HEK293 (cell line): Measurements from ENCODE around the gene DYNAP.

Experiments used
- CTCF ChIA-PET: fragments of 350-600 bp; formaldehyde crosslinking; extraction: SDS; loops from one replicate; lab custom pipeline; 2021; ENCODE audit warnings: antibody characterized with exemption; lab: Yijun Ruan, JAX
- POLR2A ChIA-PET: fragments of 300-600 bp; formaldehyde crosslinking; extraction: SDS; loops from one replicate; lab custom pipeline; 2020; ENCODE audit warnings: antibody characterized with exemption, inconsistent platforms; lab: Yijun Ruan, JAX
- H3K27ac ChIP-seq: fragments of 200-500 bp; sonication (Bioruptor generic); 2 replicates; pipeline ENCODE4 v1.5.1; 2014; ENCODE audit warnings: low read depth, low read length, control low read depth, inconsistent platforms; ENCODE audit errors: extremely low read depth
- H3K36me3 ChIP-seq, 2 experiments: fragments of 200-500 bp in 1 of 2; sonication (Bioruptor generic) in 1 of 2; 1 replicate in 1 of 2; 2 replicates in 1 of 2; pipeline ENCODE4 v1.5.1; 2014 to 2017; ENCODE audit warnings: inconsistent platforms in 2 of 2, low read length in 2 of 2; ENCODE audit not compliant: control insufficient read depth in 2 of 2, insufficient read depth in 1 of 2
- H3K4me1 ChIP-seq: fragments of 200-500 bp; sonication (Bioruptor generic); 2 replicates; pipeline ENCODE4 v1.5.1; 2014; ENCODE audit warnings: mild to moderate bottlenecking, low read length, inconsistent platforms; ENCODE audit not compliant: control insufficient read depth, insufficient read depth
- H3K4me3 ChIP-seq: 2 replicates; pipeline ENCODE4 v1.5.1; 2011; ENCODE audit warnings: low read depth, mild to moderate bottlenecking, control low read depth, low read length, moderate library complexity
- H3K9me3 ChIP-seq: fragments of 200-500 bp; sonication (Bioruptor generic); 2 replicates; pipeline ENCODE4 v1.5.1; 2014; ENCODE audit warnings: low read depth, low read length, inconsistent platforms; ENCODE audit not compliant: control insufficient read depth, insufficient read depth
- GLIS2 ChIP-seq: fragments of 450-650 bp; formaldehyde crosslinking; IDR thresholded peaks from 2 replicates; pipeline ENCODE4 v1.5.1; 2016; ENCODE audit warnings: missing biosample characterization, missing genetic modification characterization
- HOXA7 ChIP-seq: sonication (generic); formaldehyde crosslinking; IDR thresholded peaks from 2 replicates; pipeline ENCODE4 v1.8.1; 2022; ENCODE audit warnings: missing genetic modification reagents, borderline replicate concordance
- KLF10 ChIP-seq: fragments of 450-650 bp; IDR thresholded peaks from 2 replicates; pipeline ENCODE4 v1.5.1; 2018; ENCODE audit warnings: missing biosample characterization, mild to moderate bottlenecking, missing genetic modification characterization
- MZF1 ChIP-seq: fragments of 450-650 bp; formaldehyde crosslinking; IDR thresholded peaks from 2 replicates; pipeline ENCODE4 v1.5.1; 2017; ENCODE audit warnings: missing biosample characterization, missing genetic modification characterization, borderline replicate concordance
- SALL2 ChIP-seq: fragments of 450-650 bp; formaldehyde crosslinking; IDR thresholded peaks from 2 replicates; pipeline ENCODE4 v1.5.0; 2017; ENCODE audit warnings: missing biosample characterization, mild to moderate bottlenecking, missing genetic modification characterization, borderline replicate concordance
- ZBTB1 ChIP-seq: fragments of 450-650 bp; formaldehyde crosslinking; IDR thresholded peaks from 2 replicates; pipeline ENCODE4 v1.5.1; 2016; ENCODE audit warnings: missing biosample characterization, missing genetic modification characterization
- ZNF132 ChIP-seq: fragments of 450-650 bp; formaldehyde crosslinking; IDR thresholded peaks from 2 replicates; pipeline ENCODE4 v1.5.1; 2017; ENCODE audit warnings: missing biosample characterization, missing genetic modification characterization, borderline replicate concordance
- ZNF155 ChIP-seq: fragments of 450-650 bp; formaldehyde crosslinking; IDR thresholded peaks from 2 replicates; pipeline ENCODE4 v1.5.1; 2016; ENCODE audit warnings: missing biosample characterization, missing genetic modification characterization
- ZNF211 ChIP-seq: fragments of 450-650 bp; formaldehyde crosslinking; IDR thresholded peaks from 2 replicates; pipeline ENCODE4 v1.5.1; 2016; ENCODE audit warnings: low read depth, missing biosample characterization, missing genetic modification characterization
- ZNF221 ChIP-seq: fragments of 450-650 bp; formaldehyde crosslinking; IDR thresholded peaks from 2 replicates; pipeline ENCODE4 v1.5.1; 2017; ENCODE audit warnings: missing biosample characterization, missing genetic modification characterization, borderline replicate concordance
- ZNF266 ChIP-seq: fragments of 450-650 bp; formaldehyde crosslinking; IDR thresholded peaks from 2 replicates; pipeline ENCODE4 v1.5.1; 2016; ENCODE audit warnings: missing biosample characterization, missing genetic modification characterization, low read depth
- ZNF302 ChIP-seq: fragments of 450-650 bp; formaldehyde crosslinking; IDR thresholded peaks from 2 replicates; pipeline ENCODE4 v1.5.1; 2016; ENCODE audit warnings: missing biosample characterization, missing genetic modification characterization, low read depth
- ZNF423 ChIP-seq: fragments of 450-650 bp; formaldehyde crosslinking; IDR thresholded peaks from 2 replicates; pipeline ENCODE4 v1.5.1; 2016; ENCODE audit warnings: missing biosample characterization, missing genetic modification characterization
- ZNF501 ChIP-seq: fragments of 450-650 bp; formaldehyde crosslinking; IDR thresholded peaks from 2 replicates; pipeline ENCODE4 v1.5.1; 2016; ENCODE audit warnings: missing biosample characterization, missing genetic modification characterization
- ZNF654 ChIP-seq: fragments of 450-650 bp; formaldehyde crosslinking; IDR thresholded peaks from 2 replicates; pipeline ENCODE4 v1.5.1; 2016; ENCODE audit warnings: low read depth, missing biosample characterization, missing genetic modification characterization
- ZNF777 ChIP-seq: fragments of 450-650 bp; formaldehyde crosslinking; IDR thresholded peaks from 2 replicates; pipeline ENCODE4 v1.5.1; 2017; ENCODE audit warnings: missing biosample characterization, missing genetic modification characterization, borderline replicate concordance
- ZNF843 ChIP-seq: fragments of 450-650 bp; formaldehyde crosslinking; IDR thresholded peaks from 2 replicates; pipeline ENCODE4 v1.5.1; 2016; ENCODE audit warnings: missing biosample characterization, missing genetic modification characterization
- TF ChIP-seq, protein P1 (sequence below): fragments of 450-650 bp; formaldehyde crosslinking; IDR thresholded peaks from 2 replicates; pipeline ENCODE4 v1.5.1; 2016; ENCODE audit warnings: missing biosample characterization, missing genetic modification characterization
- TF ChIP-seq, protein P2 (sequence below): fragments of 450-650 bp; formaldehyde crosslinking; IDR thresholded peaks from 2 replicates; pipeline ENCODE4 v1.5.1; 2016; ENCODE audit warnings: missing biosample characterization, missing genetic modification characterization, borderline replicate concordance
- TF ChIP-seq, protein P3 (sequence below): fragments of 450-650 bp; formaldehyde crosslinking; IDR thresholded peaks from 2 replicates; pipeline ENCODE4 v1.5.1; 2016; ENCODE audit warnings: missing biosample characterization, missing genetic modification characterization
- TF ChIP-seq, protein P4 (sequence below): fragments of 450-650 bp; formaldehyde crosslinking; IDR thresholded peaks from 2 replicates; pipeline ENCODE4 v1.5.1; 2017; ENCODE audit warnings: missing biosample characterization, missing genetic modification characterization

The DYNAP gene

DNA sequence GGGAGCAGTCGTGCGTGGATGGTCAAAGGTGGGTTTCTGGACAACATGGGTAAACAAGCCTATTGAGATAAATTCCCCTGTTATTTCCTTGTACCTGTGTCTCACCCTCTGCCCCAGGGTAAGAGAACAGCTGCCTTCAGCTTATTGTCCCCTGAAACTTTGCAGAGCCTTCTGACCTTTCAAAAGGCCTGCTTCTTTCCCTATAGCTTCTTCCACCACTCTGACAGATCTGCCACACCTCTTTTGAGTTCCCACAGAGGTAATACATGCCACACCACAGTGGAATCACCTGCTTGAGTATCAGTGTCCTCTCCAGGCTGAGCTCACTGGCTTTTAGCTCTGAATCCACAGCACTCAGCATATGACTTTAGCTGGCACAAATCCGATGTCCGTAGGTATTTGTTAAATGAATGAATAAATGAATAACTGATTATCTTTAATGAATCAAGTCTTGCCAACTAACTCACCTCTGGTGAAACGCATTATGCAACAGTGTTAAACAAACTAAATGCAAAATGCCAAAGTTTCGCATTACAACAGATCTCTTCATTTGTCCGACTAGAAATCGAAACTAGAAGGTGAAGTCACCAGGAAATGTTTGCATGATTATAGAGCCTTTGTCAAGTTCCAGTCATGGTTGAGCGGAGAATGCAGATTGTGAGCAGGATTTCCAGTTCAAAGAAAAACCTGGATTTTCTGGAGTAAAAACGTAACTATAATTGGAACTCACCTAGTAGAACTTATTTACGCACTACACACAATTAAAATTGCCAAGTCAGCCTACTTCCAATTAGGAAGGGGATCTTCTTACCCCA lies 16.4 kb downstream of the DYNAP start:
- Histone ChIP-seq H3K27ac (no peak overlapping the region), H3K4me1 (peaks cover 7% of the 10 kb centered on the region; the same call in 1 of the 2 replicates), H3K9me3 (no peaks in the 10 kb centered on the region), H3K4me3 (peak overlapping the region; percentile 28), H3K36me3 (no peaks in the 10 kb centered on the region)
- ChIA-PET POLR2A (no interaction called here), CTCF (interaction anchor here (0.6 to 1.2 kb wide), 2 partner anchors 182 to 1260 kb away, joined by 3 read pairs; no protein-coding TSS in a partner anchor)
- no peak for TF ChIP-seq ZNF654 (tag by site-specific recombination)
- TF ChIP-seq ZNF423 (tag by site-specific recombination), result no peak

DNA sequence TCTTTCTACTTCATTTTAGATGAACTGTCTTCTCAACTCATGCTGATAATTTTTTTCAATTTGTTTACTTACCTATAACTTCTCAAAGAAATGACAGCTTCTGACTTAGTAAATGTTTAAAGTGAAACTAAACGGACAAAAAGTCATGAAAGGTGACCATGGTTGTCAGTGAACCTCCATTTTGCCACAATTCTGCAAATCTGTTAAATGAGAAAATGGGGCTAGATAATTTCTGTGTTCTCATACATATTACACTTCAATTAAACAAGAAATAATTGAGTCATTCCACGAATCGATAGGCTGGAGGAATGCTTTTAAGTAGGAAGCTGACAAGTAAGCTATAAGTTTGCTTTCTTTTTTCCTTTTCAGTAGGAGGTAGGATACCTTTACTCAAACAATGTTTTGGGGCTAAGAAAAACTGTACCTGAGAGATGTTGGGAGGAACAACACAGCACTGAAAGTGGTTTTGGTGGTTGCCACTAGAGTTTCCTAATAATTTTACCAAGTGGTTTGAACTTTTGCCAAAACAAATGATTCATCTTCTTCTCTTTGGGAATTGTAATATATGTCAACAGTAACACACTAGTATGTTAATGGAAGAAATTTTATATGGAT lies 17.1 kb downstream of the DYNAP start:
- H3K4me3 ChIP-seq, result peak overlapping the region; percentile 28
- ChIA-PET CTCF (interaction anchor here (0.6 to 1.2 kb wide), 2 partner anchors 183 to 485 kb away, joined by 3 to 6 read pairs; no protein-coding TSS in a partner anchor), POLR2A (no interaction called here)
- H3K36me3 ChIP-seq, result no peaks in the 10 kb centered on the region
- no peaks in the 10 kb centered on the region for H3K9me3 ChIP-seq
- peaks cover 7% of the 10 kb centered on the region; the same call in 1 of the 2 replicates for H3K4me1 ChIP-seq
- H3K27ac ChIP-seq, result no peak overlapping the region
- TF ChIP-seq, protein P1, sequence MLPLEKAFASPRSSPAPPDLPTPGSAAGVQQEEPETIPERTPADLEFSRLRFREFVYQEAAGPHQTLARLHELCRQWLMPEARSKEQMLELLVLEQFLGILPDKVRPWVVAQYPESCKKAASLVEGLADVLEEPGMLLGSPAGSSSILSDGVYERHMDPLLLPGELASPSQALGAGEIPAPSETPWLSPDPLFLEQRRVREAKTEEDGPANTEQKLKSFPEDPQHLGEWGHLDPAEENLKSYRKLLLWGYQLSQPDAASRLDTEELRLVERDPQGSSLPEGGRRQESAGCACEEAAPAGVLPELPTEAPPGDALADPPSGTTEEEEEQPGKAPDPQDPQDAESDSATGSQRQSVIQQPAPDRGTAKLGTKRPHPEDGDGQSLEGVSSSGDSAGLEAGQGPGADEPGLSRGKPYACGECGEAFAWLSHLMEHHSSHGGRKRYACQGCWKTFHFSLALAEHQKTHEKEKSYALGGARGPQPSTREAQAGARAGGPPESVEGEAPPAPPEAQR (tag by site-specific recombination), result no peak
- no peak for TF ChIP-seq ZNF266 (tag by site-specific recombination)
- no peak for TF ChIP-seq HOXA7
- TF ChIP-seq ZBTB1 (tag by site-specific recombination), result no peak
- TF ChIP-seq GLIS2 (tag by site-specific recombination), result no peak
- no peak for TF ChIP-seq ZNF221
- no peak for TF ChIP-seq ZNF302 (tag by site-specific recombination)
- no peak for TF ChIP-seq KLF10
- TF ChIP-seq ZNF654 (tag by site-specific recombination), result no peak
- TF ChIP-seq ZNF155, result no peak
- TF ChIP-seq ZNF132 (tag by site-specific recombination), result no peak
- TF ChIP-seq ZNF501 (tag by site-specific recombination), result no peak
- no peak for TF ChIP-seq ZNF211 (tag by site-specific recombination)
- TF ChIP-seq ZNF843, result no peak

DNA sequence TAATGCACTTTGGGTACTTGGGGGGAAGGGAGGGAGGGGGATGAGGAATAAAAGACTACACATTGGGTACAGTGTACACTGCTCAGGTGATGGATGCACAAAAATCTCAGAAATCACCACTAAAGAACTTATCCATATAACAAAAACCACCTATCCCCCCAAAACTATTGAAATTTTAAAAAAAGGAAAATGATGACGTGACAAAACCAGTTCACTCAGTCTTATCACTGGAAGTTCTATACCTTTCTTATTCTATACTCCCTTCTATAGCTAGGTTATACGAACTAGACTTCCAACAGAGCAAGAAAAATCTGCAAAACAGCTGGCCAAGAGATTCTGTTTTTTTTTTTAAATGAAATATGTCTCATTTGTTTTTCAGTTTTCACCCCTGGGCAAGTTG lies 20.8 kb downstream of the DYNAP start:
- CTCF ChIA-PET, result no interaction called here
- POLR2A ChIA-PET, result no interaction called here
- Histone ChIP-seq H3K9me3 (no peaks in the 10 kb centered on the region), H3K36me3 (no peaks in the 10 kb centered on the region), H3K4me3 (no peak overlapping the region), H3K27ac (no peak overlapping the region), H3K4me1 (peaks cover 7% of the 10 kb centered on the region; the same call in 1 of the 2 replicates)
- TF ChIP-seq, protein P2, sequence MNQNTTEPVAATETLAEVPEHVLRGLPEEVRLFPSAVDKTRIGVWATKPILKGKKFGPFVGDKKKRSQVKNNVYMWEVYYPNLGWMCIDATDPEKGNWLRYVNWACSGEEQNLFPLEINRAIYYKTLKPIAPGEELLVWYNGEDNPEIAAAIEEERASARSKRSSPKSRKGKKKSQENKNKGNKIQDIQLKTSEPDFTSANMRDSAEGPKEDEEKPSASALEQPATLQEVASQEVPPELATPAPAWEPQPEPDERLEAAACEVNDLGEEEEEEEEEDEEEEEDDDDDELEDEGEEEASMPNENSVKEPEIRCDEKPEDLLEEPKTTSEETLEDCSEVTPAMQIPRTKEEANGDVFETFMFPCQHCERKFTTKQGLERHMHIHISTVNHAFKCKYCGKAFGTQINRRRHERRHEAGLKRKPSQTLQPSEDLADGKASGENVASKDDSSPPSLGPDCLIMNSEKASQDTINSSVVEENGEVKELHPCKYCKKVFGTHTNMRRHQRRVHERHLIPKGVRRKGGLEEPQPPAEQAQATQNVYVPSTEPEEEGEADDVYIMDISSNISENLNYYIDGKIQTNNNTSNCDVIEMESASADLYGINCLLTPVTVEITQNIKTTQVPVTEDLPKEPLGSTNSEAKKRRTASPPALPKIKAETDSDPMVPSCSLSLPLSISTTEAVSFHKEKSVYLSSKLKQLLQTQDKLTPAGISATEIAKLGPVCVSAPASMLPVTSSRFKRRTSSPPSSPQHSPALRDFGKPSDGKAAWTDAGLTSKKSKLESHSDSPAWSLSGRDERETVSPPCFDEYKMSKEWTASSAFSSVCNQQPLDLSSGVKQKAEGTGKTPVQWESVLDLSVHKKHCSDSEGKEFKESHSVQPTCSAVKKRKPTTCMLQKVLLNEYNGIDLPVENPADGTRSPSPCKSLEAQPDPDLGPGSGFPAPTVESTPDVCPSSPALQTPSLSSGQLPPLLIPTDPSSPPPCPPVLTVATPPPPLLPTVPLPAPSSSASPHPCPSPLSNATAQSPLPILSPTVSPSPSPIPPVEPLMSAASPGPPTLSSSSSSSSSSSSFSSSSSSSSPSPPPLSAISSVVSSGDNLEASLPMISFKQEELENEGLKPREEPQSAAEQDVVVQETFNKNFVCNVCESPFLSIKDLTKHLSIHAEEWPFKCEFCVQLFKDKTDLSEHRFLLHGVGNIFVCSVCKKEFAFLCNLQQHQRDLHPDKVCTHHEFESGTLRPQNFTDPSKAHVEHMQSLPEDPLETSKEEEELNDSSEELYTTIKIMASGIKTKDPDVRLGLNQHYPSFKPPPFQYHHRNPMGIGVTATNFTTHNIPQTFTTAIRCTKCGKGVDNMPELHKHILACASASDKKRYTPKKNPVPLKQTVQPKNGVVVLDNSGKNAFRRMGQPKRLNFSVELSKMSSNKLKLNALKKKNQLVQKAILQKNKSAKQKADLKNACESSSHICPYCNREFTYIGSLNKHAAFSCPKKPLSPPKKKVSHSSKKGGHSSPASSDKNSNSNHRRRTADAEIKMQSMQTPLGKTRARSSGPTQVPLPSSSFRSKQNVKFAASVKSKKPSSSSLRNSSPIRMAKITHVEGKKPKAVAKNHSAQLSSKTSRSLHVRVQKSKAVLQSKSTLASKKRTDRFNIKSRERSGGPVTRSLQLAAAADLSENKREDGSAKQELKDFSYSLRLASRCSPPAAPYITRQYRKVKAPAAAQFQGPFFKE, result no peak
- TF ChIP-seq MZF1 (tag by site-specific recombination) (no peak), ZNF777 (tag by site-specific recombination) (no peak), SALL2 (tag by site-specific recombination) (no peak)
- TF ChIP-seq, protein P3, sequence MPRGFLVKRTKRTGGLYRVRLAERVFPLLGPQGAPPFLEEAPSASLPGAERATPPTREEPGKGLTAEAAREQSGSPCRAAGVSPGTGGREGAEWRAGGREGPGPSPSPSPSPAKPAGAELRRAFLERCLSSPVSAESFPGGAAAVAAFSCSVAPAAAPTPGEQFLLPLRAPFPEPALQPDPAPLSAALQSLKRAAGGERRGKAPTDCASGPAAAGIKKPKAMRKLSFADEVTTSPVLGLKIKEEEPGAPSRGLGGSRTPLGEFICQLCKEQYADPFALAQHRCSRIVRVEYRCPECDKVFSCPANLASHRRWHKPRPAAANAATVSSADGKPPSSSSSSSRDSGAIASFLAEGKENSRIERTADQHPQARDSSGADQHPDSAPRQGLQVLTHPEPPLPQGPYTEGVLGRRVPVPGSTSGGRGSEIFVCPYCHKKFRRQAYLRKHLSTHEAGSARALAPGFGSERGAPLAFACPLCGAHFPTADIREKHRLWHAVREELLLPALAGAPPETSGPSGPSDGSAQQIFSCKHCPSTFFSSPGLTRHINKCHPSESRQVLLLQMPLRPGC (tag by site-specific recombination), result no peak
- TF ChIP-seq, protein P4, sequence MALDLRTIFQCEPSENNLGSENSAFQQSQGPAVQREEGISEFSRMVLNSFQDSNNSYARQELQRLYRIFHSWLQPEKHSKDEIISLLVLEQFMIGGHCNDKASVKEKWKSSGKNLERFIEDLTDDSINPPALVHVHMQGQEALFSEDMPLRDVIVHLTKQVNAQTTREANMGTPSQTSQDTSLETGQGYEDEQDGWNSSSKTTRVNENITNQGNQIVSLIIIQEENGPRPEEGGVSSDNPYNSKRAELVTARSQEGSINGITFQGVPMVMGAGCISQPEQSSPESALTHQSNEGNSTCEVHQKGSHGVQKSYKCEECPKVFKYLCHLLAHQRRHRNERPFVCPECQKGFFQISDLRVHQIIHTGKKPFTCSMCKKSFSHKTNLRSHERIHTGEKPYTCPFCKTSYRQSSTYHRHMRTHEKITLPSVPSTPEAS, result no peak
